Activated T-cell treated with anti-CD3 and anti-CD28 coated beads, Interleukin-2, amount 50 U/mL, for 48 hours (primary cell): ENCODE data around the gene CDK7.

Experiments used
- DNase-seq, 2 experiments: peaks; one replicate each; pipeline ENCODE4 v3.0.0-alpha.2; 2020

The CDK7 gene

DNA sequence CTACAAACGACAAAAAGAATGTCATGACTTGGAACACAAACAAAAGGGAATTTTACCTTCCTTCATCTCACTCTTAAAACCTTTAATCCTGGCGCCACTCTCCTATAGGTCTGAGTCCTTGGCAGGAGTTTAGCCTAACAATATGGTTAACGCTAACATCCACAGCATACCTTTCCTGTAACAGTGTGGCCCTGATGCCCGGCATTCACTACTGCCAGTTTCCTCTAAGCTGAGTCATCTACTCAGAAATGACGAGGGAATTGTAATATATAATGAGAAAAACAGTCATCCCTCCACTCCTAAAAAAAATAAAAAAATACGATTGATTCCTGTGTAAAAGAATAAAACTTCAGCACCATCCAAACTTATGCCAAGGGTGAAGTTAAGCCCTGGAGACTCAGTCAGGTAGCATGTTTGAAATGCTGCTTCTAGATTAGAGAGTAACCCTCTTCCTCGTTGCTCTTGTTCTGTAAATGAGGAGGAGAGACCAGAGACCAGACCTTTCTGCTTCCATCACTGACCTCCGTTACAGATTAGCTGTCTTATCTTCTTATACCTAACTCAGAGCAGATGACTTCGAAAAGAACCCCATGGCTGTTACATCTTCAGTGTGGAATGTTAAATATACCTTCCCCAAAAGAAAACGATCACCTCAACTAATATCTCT lies 60.5 kb downstream of the CDK7 start:
- DNase-seq, result no peak

DNA sequence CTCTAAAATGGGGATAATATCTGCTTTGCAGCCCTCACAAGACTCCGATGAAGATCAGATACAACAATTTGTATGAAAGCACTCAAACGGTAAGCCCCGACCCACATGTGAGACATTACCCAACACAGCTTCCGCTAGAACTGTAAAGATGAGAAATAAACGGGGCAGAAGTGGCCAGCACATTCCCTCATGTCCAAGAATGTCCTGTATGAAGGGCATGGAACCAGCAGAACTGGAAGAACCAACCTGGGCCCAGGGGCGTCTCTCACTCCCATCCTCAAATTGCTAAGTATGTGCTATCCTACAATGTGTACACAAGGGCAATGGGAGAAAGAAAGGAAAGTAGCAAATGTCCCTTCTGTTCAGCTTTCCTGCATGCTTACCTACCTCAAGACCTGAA lies 64.9 kb downstream of the CDK7 start:
- DNase-seq, result no peak

DNA sequence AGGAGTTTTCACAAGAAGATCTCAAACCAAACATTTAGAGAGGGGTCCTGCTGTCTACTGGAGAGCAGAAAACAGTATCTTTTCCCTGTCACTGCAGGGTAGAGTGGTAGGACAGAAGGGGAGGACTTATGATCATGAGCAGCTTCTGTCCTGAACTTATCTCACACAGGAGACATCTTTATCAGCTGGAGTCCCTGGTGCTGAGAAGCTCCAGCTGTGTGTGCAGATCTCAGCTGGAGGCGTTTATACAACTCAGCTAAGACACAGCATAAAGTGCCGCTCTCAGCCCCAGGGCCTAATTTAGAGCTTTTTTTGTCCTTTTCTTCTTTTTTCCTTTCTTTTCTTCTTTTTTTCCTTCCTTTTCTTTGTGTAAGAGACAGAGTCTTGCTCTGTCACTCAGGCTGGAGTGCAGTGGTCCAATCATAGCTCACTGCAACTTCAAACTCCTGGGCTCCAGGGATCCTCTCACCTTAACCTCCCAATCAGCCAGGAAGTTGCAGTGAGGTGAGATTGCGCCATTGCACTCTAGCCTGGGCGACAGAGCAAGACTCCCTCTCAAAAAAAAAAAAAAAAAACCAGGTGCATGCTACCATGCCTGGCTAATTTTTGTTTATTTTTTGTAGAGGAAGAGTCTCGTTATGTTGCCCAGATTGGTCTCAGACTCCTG lies 66.0 kb downstream of the CDK7 start:
- no peak for DNase-seq

DNA sequence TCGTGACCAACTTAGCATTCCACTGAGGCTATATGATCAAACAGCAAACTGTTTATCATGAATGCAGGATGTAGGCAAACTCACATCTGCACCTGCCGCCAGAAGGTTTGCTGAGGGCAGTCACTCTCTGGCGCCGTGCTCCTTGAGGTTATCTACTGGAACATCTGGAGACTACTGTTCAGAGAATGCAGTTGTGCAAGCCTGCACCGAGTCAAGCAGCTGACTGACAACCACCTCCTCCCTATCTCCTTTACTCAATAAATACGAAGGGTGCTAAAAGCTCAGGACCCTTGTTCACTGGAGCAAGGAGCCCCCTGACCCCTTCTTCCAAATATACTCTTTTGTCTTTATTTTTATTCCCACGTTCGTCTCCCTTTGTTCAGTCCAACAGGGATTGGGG lies 70.8 kb downstream of the CDK7 start:
- no peak for DNase-seq

DNA sequence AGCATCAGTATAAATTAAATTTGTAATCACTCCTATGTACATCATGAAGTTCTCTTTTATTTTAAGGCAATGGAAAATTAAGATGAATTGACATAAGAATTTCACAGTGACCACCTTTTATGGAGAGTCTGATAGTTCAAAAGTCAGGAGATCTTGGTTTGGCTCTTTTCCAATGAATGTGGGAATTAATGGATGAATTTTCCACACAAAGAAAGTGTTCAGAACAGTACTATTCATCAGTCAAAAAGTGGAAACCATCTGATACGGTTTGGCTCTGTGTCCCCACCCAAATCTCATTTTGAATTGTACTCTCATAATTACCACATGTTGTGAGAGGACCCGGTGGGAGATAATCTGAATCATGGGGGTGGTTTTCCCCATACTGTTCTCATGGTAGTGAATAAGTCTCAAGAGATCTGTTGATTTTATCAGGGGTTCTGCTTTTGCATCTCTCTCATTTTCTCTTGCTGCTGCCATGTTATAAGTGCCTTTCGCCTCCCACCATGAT lies 73.4 kb downstream of the CDK7 start:
- DNase-seq, result no peak

- DNase-seq, result no peak
Measured at GRCh38 chr5:69309380-69309779, 74.7 kb downstream of the CDK7 start.

- DNase-seq, result no peak
Measured at GRCh38 chr5:69312459-69313160, 77.9 kb downstream of the CDK7 start.

DNA sequence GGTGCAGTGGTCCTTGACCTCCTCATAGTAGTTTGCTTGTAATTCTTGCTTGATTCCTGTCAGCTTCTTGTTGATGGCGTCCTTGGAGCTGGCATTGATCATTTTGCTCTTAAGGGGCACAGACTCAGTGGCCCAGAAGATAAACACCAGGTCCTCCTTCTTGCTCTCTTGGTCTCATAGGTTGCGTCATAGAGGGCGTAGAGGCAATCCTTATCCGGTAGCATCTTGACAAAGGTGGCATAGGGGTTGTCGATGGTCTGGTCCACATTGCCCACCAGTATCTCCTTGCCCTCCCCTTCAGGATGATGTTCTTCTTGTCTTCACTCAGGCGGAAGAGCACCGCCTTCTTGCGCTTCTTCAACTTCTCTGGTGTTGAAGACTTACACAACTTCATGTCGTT lies 78.7 kb downstream of the CDK7 start:
- DNase-seq, result no peak

DNA sequence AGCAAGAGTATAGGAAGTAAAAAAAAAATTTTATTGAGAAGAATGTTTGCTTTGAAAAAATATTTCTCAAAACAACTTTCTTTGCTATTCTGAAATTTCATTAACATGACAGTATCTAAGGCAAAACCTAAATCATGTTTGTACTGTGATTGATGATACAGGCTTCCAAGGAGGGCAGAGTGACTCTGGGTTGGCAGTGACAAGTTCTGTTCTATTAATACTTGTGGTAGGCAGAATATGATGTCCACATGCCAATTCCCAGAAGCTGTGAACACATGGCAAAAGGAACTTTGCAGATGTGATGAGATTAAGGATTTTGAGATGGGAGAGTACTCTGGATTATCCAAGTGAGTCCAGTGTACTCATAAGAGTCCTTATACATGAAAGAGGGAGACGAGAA lies 81.3 kb downstream of the CDK7 start:
- DNase-seq, result no peak

DNA sequence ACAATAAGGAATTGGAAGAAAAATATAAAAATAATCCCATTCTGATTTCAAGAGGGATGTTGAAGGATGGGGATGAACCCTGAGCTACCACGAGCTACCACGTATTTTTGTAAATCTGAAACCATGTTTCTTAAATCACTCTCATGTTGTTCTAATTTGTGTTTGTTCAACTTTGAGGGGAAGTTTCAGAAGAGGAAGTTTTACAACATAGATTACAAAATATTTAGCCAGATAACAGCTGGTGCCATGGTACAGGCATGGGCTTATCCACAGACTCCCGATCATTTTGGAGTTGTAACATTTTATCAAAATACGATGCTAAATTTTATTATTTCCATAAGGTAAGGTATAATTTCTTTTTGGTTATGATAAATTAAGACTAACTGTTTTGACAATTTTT lies 82.7 kb downstream of the CDK7 start:
- DNase-seq, result no peak

GRCh38 chr5:69326365-69326764 lies 91.7 kb downstream of the CDK7 start:
- DNase-seq, result no peak
